ENCODE measurements around the gene BCOR. TPM values are rescaled to one million over a fixed set of nuclear protein-coding genes. Genes with fewer than 3 reads are reported as not detected.

Gene BCOR
- total and polyA plus RNA-seq, 2 of the 8 experiments (the other 6 are each of a cell fraction or from before 2014, with no cell fraction given) = 25.0 to 50.8 TPM

DNA sequence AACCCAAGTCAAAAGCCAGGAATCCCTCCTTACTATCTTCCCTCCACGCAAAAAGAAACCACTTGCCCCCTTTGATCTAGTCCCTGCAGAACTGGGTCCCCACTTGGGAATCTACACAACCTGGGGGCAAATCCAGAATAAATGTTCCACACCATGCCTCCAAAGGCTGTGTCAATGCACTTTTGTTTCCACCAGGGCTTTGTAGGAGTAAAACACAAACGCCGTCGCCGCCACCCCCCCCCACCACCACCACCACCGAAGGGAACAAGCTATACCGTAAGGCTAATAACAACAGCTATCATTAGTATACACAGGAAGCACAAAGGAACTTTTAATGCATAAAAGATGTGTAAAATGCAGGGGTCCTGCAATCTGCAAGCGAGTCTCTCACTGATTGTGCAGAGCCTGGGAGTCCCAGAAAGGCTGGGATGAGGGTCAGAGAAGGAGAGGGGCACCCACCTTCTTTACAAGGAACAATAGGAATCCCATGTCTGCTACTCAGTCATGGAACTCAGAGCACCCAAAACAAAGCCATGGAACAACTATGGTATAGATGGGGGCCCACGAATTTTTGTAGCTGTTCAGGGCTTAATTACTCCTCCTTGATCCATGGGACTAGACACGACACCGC lies 13.2 kb downstream of the BCOR start:
- H3K4me2 ChIP-seq (ENCODE audit: insufficient read depth in 1 of 2, low read depth in 2 of 2, low read length in 2 of 2) = peak overlapping the region; percentile 71 to 81
- H4K20me1 ChIP-seq (replicated peaks in 1 of 2; ENCODE audit: control insufficient read depth in 1 of 2, insufficient read depth in 2 of 2, low read length in 2 of 2) = peaks cover 49 to 50% of the 10 kb centered on the region in 2 experiments
- no peak overlapping the region for H3K27ac ChIP-seq (ENCODE audit: low read depth, low read length)
- H3K36me3 ChIP-seq (ENCODE audit: control insufficient read depth in 2 of 4, insufficient read depth in 4 of 4, low read length in 3 of 4) = no peaks in the 10 kb centered on the region
- peaks cover 0 to 37% (median 14%) of the 10 kb centered on the region in 4 experiments; a peak in 5 of 7 replicates for H3K27me3 ChIP-seq (replicated peaks in 1 of 4; ENCODE audit: control insufficient read depth in 3 of 4, extremely low read depth in 1 of 4, insufficient read depth in 3 of 4, low read length in 3 of 4)
- no peak overlapping the region for H2BK15ac ChIP-seq (ENCODE audit: low read length)
- FAIRE-seq (no peak), DNase-seq (ENCODE audit: low read depth in 1 of 2, low spot score in 2 of 2) (no peak)
- no peak overlapping the region for H3K9ac ChIP-seq (replicated peaks in 1 of 4; ENCODE audit: extremely low read depth in 1 of 4, low read depth in 3 of 4, low read length in 3 of 4)
- H3K4ac ChIP-seq (replicated peaks; ENCODE audit: insufficient read length, low read depth, low read length) = no peak overlapping the region
- peaks cover 2% of the 10 kb centered on the region; the same call in 1 of the 2 replicates for H3K79me1 ChIP-seq (ENCODE audit: low read depth, low read length)
- H4K91ac ChIP-seq (replicated peaks; ENCODE audit: insufficient read length, low read length) = no peak overlapping the region
- H2BK20ac ChIP-seq (ENCODE audit: low read length) = no peak overlapping the region
- ChIA-PET POLR2A (ENCODE audit: partially characterized antibody) (interaction anchor here (0.8 to 29.1 kb wide), 5 partner anchors 9 to 64 kb away, joined by 3 to 509 read pairs (median 3); partner anchors contain the start of gene BCOR), CTCF (ENCODE audit: partially characterized antibody) (no interaction called here)
- no peak overlapping the region for H3K23ac ChIP-seq (ENCODE audit: insufficient read length)
- H3K56ac ChIP-seq (replicated peaks; ENCODE audit: insufficient read length, low read depth, low read length) = no peak overlapping the region
- peaks cover 5 to 91% of the 10 kb centered on the region in 2 experiments; a peak in 3 of 4 replicates for H3K79me2 ChIP-seq (ENCODE audit: control insufficient read depth in 1 of 2, insufficient read depth in 2 of 2, low read length in 2 of 2)
- no peak overlapping the region for H4K5ac ChIP-seq (ENCODE audit: insufficient read length, low read depth, low read length)
- H2AK5ac ChIP-seq (ENCODE audit: low read depth, low read length) = no peak overlapping the region
- no peak overlapping the region for H3K14ac ChIP-seq (ENCODE audit: insufficient read length)
- peaks cover 4% of the 10 kb centered on the region; the same call in 1 of the 2 replicates for H3K23me2 ChIP-seq (ENCODE audit: low read depth, low read length)
- H3K18ac ChIP-seq (ENCODE audit: extremely low read depth, low read length) = no peak overlapping the region
- H3K4me1 ChIP-seq (replicated peaks in 1 of 4; ENCODE audit: control insufficient read depth in 3 of 4, insufficient read depth in 4 of 4, low read length in 3 of 4) = peaks cover 17 to 59% (median 42%) of the 10 kb centered on the region in 4 experiments
- 23% methylated on average over 4 of the region's 11 CpGs; no CpG with 5 or more reads in 1 of the 2 experiments for WGBS, 2 experiments (ENCODE audit: extremely low coverage in 1 of 2, insufficient coverage in 1 of 2, insufficient read length in 1 of 2, insufficient replicate concordance in 2 of 2, low coverage in 1 of 2, low lambda C conversion rate in 2 of 2, missing lambda C conversion rate in 1 of 2)
- H4K8ac ChIP-seq (ENCODE audit: extremely low read depth, insufficient read depth, low read length) = no peak overlapping the region
- H2BK12ac ChIP-seq (ENCODE audit: low read depth, low read length) = no peak overlapping the region
- no peak overlapping the region for H2BK5ac ChIP-seq (ENCODE audit: low read depth, low read length)
- H3K4me3 ChIP-seq (ENCODE audit: extremely low read depth in 1 of 4, insufficient read depth in 2 of 4, low read depth in 3 of 4, low read length in 4 of 4) = peak overlapping the region in 2 of 4 experiments; percentile 17 to 61; a peak in 4 of 8 replicates
- H2AFZ ChIP-seq (ENCODE audit: low read length) = no peak overlapping the region
- no peak overlapping the region for H2BK120ac ChIP-seq (replicated peaks; ENCODE audit: low read depth, low read length)
- H3K9me3 ChIP-seq (ENCODE audit: insufficient read depth in 2 of 2, low read depth in 1 of 2, low read length in 1 of 2) = no peaks in the 10 kb centered on the region
- TF ChIP-seq RAD21 (IDR thresholded peaks at IDR 0.05 in 1 of 2, conservative IDR thresholded peaks at IDR 0.05 in 1 of 2; ENCODE audit: low read depth in 2 of 2, low read length in 2 of 2) (no peak), JUN (IDR thresholded peaks at IDR 0.05; ENCODE audit: low read depth, low read length) (no peak), TAF7 (optimal IDR thresholded peaks at IDR 0.05; ENCODE audit: borderline replicate concordance, low read depth, low read length) (no peak), TBP (IDR thresholded peaks at IDR 0.05; ENCODE audit: low read depth, low read length) (no peak), ASH2L (IDR thresholded peaks at IDR 0.05; ENCODE audit: low read length) (no peak), RNF2 (IDR thresholded peaks at IDR 0.05; ENCODE audit: borderline replicate concordance, low read depth, low read length, missing control alignments, poor library complexity, severe bottlenecking) (no peak), GABPA (IDR thresholded peaks at IDR 0.05; ENCODE audit: borderline replicate concordance, insufficient read depth, low read length) (no peak), SIX5 (IDR thresholded peaks at IDR 0.05; ENCODE audit: low read depth, low read length) (no peak), YY1 (IDR thresholded peaks at IDR 0.05; ENCODE audit: low read depth, low read length) (no peak)
- TF ChIP-seq, protein P1, sequence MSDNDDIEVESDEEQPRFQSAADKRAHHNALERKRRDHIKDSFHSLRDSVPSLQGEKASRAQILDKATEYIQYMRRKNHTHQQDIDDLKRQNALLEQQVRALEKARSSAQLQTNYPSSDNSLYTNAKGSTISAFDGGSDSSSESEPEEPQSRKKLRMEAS (IDR thresholded peaks at IDR 0.05) = no peak
- TF ChIP-seq, protein P2, sequence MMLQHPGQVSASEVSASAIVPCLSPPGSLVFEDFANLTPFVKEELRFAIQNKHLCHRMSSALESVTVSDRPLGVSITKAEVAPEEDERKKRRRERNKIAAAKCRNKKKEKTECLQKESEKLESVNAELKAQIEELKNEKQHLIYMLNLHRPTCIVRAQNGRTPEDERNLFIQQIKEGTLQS (IDR thresholded peaks at IDR 0.05; ENCODE audit: insufficient read depth, low read depth, low read length) = no peak

Data from H1 (cell line).